ENCODE data around the gene NRAP.

DNA sequence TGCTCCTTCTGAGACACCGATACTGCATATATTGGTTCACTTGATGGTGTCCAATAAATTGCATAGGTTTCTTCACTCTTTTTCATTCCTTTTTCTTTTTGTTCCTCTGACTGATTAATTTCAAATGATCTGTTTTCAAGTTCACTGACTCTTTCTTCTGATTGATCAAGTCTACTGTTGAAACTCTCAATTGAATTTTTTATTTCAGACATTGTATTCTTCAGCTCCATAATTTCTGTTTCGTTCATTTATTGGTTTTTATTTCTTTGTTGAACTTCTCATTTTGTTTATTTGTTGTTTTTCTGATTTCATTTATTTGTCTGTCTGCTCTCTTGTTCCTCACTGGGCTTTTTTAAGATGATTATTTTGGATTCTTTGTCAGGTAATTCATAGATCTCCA is 29.5 kb upstream of the NRAP start:
- TF ChIP-seq POLR2A (IDR thresholded peaks at IDR 0.05; ENCODE audit: low read depth, low read length) (no peak), RFX5 (IDR thresholded peaks at IDR 0.05; ENCODE audit: low read depth, low read length) (no peak), RCOR1 (IDR thresholded peaks at IDR 0.05; ENCODE audit: insufficient replicate concordance, low read length) (no peak), MXI1 (IDR thresholded peaks at IDR 0.05; ENCODE audit: borderline replicate concordance, low read depth, low read length) (no peak), CEBPB (IDR thresholded peaks at IDR 0.05; ENCODE audit: low read depth, low read length) (no peak), RAD21 (IDR thresholded peaks at IDR 0.05; ENCODE audit: low read length) (no peak), BHLHE40 (IDR thresholded peaks at IDR 0.05; ENCODE audit: low read depth, low read length) (no peak), SMC3 (IDR thresholded peaks at IDR 0.05; ENCODE audit: low read depth, low read length) (no peak), FOS (IDR thresholded peaks at IDR 0.05; ENCODE audit: low read depth, low read length) (no peak), MAZ (IDR thresholded peaks at IDR 0.05; ENCODE audit: borderline replicate concordance, low read depth, low read length) (no peak)
- TF ChIP-seq, protein P1, sequence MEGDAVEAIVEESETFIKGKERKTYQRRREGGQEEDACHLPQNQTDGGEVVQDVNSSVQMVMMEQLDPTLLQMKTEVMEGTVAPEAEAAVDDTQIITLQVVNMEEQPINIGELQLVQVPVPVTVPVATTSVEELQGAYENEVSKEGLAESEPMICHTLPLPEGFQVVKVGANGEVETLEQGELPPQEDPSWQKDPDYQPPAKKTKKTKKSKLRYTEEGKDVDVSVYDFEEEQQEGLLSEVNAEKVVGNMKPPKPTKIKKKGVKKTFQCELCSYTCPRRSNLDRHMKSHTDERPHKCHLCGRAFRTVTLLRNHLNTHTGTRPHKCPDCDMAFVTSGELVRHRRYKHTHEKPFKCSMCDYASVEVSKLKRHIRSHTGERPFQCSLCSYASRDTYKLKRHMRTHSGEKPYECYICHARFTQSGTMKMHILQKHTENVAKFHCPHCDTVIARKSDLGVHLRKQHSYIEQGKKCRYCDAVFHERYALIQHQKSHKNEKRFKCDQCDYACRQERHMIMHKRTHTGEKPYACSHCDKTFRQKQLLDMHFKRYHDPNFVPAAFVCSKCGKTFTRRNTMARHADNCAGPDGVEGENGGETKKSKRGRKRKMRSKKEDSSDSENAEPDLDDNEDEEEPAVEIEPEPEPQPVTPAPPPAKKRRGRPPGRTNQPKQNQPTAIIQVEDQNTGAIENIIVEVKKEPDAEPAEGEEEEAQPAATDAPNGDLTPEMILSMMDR (conservative IDR thresholded peaks at IDR 0.05; ENCODE audit: low read depth, low read length): no peak
- TF ChIP-seq, protein P2, sequence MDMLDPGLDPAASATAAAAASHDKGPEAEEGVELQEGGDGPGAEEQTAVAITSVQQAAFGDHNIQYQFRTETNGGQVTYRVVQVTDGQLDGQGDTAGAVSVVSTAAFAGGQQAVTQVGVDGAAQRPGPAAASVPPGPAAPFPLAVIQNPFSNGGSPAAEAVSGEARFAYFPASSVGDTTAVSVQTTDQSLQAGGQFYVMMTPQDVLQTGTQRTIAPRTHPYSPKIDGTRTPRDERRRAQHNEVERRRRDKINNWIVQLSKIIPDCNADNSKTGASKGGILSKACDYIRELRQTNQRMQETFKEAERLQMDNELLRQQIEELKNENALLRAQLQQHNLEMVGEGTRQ (IDR thresholded peaks at IDR 0.05; ENCODE audit: low read depth, low read length): no peak
- TF ChIP-seq, protein P3, sequence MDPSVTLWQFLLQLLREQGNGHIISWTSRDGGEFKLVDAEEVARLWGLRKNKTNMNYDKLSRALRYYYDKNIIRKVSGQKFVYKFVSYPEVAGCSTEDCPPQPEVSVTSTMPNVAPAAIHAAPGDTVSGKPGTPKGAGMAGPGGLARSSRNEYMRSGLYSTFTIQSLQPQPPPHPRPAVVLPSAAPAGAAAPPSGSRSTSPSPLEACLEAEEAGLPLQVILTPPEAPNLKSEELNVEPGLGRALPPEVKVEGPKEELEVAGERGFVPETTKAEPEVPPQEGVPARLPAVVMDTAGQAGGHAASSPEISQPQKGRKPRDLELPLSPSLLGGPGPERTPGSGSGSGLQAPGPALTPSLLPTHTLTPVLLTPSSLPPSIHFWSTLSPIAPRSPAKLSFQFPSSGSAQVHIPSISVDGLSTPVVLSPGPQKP (IDR thresholded peaks at IDR 0.05; ENCODE audit: borderline replicate concordance, low read depth, low read length): no peak
